ENCODE results near the gene MRPL36.

- TF ChIP-seq, protein P1, sequence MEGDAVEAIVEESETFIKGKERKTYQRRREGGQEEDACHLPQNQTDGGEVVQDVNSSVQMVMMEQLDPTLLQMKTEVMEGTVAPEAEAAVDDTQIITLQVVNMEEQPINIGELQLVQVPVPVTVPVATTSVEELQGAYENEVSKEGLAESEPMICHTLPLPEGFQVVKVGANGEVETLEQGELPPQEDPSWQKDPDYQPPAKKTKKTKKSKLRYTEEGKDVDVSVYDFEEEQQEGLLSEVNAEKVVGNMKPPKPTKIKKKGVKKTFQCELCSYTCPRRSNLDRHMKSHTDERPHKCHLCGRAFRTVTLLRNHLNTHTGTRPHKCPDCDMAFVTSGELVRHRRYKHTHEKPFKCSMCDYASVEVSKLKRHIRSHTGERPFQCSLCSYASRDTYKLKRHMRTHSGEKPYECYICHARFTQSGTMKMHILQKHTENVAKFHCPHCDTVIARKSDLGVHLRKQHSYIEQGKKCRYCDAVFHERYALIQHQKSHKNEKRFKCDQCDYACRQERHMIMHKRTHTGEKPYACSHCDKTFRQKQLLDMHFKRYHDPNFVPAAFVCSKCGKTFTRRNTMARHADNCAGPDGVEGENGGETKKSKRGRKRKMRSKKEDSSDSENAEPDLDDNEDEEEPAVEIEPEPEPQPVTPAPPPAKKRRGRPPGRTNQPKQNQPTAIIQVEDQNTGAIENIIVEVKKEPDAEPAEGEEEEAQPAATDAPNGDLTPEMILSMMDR (IDR thresholded peaks at IDR 0.05), result no peak
- no peak for TF ChIP-seq POLR2A (IDR thresholded peaks at IDR 0.05)
Observed at GRCh38 chr5:1830571-1831228, 31.1 kb upstream of the MRPL36 start.

Measured in breast epithelium (tissue), 3 donors.